HL-60/S4 (cell line): ENCODE measurements around the gene SMIM36.
"Not testable (repeated sequence)": the region's sequence is repeated elsewhere in the genome, so short reads cannot be mapped to it uniquely, and the experiment has no call there.

Experiments used
- in situ Hi-C: fragments of 300-500 bp; cut with MboI; formaldehyde crosslinking; loops from 2 replicates; pipeline ENCODE4 v1.14.3; 2022; ENCODE audit warnings: low sequenced_read_pairs

Gene SMIM36

DNA sequence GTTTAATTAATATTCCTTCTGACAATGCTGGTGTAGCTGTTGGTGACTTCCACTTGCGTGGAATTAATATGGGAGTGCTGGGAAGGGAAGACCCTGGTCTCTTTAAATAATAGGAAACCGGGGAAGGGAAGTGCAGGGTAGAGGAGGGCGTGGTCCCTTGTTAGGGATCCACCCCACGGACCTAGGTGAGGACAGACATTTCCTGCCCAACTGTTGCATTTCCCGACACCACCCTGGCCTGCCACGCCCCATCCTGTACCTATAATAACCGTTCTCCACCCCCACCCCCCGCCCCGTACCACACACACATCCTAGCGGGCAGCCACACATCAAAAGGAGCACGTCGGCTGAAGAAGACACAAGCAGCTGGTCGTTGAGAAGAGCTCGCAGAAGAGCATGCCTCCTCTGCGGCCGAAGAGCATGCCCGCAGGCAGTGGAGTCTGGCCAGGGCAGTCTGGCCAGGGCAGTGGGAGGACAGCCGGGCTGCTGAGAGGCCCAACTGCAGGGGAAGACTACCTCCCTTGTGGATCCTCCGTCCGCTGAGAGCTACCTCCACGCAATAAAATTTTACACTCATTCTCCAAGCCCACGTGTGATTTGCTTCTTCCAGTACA lies 52.9 kb downstream of the SMIM36 start:
- in situ Hi-C loops: no loop called here

DNA sequence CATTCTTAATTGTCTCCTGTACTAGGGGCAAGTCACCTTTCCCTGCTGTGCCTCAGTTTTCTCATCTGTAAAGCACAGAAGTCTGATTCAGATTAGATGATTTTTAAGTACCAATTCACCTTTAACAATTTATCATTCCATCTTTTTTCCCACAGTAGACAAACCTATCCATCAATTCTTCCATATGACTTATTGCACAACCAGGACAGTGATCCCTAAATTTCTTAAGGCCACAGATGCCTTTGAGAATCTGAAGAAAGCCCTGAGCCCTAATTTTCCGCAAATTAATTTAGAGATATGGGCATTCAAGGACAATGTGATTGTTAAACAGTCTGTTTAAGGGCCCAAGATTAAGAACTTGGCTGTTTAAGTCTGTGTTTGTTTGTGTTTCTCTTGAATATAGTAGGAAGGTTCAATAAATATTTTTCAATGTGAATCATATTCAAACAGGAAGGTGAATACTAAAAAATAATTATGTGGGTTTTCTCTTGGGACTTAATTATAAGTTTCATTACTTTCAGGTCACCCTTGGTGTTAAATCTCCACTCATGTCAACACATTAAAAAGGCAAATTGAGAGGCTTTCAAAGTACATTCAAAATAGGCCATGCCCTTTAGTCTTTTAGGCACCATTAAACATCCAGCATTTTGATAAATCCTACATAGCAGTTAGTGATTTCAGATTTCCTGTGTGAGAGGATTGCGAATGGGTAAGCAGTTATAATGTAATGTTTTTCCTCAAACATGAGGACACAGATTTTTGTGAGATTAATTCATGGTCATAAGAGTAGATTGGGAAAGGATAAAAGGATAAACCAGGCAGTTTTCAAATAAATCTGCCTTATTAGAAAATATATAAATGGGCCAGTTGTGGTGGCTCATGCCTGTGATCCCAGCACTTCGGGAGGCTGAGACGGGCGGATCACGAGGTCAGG lies 54.7 kb downstream of the SMIM36 start:
- in situ Hi-C loops: no loop called here

DNA sequence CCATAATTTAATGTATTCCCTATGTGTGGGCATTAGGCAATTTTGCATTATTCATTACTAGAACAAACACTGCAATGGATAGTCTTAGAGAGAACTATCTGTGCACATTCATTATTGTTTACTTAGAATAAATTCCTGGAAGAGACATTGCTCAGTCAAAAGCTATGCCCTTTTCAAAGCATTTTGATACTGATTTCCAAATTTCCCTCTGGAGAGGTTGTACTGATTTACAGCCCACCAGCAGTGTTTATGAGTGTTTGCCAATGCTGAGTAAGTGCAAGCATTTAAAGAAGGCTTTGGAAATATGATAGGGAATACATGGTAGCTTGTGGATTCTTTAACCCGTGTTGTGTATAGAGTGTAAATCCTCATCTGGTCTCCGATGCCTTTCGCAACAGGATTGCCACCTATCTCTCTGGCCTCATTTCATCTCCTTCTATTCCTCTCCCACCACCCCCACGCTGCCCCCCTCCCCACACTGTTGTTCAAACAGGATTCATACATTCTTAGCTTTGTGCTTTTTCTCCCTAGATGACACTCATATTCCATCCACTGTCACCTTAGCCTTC lies 56.3 kb downstream of the SMIM36 start:
- in situ Hi-C loops: no loop called here

DNA sequence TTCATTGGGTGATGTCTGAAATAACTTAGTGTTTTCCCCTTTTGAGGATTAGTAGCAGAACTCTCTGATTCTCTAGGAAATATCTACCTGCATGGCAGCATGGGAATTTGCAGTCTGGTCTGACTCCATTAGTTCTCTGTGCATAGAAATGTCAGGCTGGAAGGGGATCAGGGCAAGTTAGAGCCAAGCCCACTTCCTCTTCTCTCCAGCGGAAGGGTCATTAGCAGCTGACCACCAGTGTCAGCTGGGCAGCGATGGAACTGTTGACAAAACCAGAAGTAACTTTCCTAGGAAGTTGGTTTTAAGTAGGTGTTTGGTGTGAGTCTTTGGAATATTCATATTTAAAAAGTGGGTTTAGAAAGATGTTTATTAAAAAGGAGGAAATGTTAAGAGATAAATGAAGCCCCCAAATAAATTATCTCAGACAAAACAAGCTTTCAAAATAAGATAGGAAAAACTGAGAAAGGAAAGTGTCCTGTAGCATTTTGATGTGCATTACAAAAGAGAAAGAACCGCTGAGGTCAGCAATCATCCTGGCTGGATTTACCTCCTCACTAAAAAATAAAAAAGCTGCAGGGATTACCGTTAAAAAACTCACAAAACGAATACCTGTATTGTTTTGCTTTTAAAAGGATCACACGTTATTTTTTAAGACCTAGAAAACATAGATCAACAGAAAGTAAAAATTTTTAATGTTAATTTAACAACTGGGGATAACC lies 57.3 kb downstream of the SMIM36 start:
- in situ Hi-C loops: no loop called here

DNA sequence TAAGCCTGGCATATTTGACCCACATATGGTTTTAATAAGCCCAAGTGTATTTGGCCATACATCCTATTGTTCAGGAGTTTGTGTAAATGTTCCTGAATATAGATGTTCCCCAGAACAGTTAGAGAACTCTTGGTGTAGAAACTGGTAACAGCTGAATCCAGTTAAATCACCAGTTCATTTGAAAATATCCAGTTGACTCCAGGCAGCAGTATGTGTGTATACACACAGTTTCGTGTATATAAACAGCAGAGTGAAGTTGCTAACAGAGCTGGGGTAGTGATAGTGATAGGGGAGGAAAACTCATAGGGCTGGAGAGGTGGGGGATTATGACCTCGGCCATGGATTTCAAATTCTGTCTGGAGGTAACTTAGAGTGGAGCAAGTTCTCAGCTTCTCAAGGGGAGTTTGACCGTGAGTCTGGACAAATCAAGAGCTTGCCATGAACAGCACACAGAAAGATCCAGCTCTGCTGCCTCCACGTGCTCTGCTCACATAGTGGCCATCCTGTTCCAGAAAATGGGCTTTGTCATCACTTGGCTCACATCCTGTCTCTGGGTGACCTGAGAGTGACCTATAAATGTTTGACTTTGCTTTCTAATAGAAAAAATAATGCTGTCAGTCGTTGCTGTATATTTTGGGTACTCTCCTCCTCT lies 59.0 kb downstream of the SMIM36 start:
- in situ Hi-C loops: no loop called here

DNA sequence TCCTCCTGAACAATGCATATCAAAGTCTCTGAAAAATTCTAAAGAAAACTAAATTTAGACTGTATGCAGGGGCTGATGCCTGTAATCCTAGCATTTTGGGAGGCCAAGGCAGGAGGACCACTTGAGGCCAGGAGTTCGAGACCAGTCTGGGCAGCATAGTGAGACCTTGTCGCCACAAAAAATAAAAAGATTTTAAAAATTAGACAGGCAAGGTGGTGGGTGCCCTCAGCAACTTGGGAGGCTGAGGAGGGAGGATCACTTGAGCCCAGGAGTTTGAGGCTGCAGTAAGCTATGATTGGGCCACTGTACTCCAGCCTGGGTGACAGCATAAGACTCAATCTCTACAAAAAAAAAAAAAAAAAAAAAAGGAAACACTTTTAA lies 59.5 kb downstream of the SMIM36 start:
- in situ Hi-C loops: no loop called here

DNA sequence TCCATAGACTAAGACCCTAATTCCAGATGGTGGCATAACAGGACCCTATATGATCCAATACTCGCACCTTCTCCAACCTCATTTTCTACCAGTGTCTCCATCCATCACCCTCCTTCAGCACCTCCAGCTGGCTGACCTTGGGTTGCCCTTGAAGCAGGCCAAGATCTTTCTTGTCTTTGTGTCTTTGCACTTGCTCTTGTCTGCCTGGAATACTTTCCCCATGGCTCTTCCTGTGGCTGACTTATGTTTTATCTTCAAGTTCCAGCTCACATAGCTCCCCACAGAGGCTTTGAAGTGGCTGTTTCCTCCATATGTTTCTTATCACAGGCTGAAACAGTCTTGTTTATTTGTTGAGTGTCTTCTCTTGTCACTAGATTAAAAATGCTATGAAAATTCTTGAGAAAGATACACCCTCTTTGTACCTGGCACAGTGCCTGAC lies 60.0 kb downstream of the SMIM36 start:
- in situ Hi-C loops: no loop called here

DNA sequence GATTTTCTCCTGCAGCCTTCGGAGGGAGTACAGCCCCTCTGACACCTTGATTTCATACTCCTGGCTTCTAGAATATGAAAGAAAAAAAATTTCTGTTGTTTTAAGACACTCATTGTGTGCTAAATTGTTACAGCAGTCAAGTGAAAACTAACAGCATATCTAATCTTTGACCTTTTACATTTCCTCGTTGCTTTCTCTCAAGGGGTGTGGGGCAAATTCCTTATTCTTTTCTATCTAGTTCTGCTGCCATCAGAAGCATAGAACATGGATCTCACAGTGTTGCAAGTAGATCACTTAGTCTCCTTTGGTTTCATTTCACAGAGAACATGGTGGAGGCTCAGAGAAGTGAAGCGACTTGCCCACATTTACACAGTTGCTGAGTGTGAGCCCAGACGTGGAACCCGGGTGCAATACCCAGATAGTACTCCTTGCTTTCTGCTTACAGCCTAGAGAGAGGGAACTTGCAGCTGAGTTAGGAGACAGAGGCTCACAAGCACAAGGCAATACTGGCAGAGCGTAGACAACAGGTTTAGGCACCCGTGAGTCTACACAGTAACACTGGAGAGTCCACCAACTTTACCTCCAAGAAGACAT lies 60.9 kb downstream of the SMIM36 start:
- in situ Hi-C loops: no loop called here

DNA sequence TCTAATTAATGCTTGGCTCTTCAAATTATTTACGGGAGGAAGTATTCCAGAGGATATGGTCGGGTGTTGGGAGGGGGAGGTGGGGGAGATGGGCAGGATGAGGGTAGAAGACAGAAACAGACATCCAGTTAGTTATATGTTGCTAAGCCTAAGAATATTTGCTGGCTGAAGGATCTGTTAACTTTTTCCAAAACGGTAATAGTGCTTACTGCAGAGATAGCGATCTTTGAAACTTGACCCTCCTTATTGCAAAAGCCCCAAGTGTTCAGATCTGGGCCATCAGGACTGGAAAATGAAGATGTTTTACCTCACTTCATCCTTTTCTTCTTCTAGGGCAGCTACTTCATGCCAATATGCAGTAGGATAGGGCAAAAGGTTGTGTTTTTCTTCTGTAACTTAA lies 62.6 kb downstream of the SMIM36 start:
- in situ Hi-C loops: no loop called here

DNA sequence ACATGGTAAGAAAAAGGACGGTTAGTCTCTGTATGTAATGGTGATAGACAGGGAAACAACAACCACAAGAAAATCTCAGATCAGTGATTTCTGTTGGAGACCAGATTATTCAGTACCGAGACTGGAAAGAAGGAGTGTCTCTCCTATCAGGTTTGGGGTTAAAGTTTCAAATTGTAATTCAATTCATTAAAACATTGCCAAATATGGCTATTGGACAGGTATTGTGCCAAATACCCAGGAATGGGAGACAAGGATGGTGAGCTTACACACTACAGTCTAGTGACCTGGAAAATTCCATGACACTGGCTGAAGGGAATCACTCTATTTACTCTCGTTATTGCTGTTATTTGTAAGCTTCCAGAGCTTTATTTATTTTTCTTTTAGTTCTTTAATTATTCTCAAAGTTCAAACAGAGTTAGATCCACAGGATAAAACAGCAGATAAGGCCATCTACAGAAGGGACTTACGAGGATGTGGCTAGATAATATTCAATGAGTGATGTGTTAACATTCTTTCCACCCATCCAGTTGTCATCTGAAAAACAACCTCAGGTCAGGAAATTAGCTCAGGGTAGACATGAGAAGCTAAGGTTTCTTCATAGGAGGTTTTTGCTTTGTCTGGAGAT lies 64.6 kb downstream of the SMIM36 start:
- in situ Hi-C loops: no loop called here

DNA sequence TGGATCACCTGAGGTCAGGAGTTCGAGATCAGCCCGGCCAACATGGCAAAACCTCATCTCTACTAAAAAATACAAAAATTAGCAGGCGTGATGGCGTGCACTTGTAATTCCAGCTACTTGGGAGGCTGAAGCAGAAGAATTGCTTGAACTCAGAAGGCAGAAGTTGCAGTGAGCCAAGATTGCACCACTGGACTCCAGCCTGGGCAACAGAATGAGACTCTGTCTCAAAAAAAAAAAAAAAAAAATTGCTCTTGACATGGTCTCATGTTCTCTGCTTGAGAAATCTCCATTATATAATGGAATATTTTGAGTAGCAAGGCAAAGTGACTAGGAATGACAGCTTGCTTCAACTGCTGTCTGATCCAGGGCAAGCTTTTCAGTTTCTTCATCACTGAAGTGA lies 65.2 kb downstream of the SMIM36 start:
- in situ Hi-C loops: not testable (repeated sequence)

DNA sequence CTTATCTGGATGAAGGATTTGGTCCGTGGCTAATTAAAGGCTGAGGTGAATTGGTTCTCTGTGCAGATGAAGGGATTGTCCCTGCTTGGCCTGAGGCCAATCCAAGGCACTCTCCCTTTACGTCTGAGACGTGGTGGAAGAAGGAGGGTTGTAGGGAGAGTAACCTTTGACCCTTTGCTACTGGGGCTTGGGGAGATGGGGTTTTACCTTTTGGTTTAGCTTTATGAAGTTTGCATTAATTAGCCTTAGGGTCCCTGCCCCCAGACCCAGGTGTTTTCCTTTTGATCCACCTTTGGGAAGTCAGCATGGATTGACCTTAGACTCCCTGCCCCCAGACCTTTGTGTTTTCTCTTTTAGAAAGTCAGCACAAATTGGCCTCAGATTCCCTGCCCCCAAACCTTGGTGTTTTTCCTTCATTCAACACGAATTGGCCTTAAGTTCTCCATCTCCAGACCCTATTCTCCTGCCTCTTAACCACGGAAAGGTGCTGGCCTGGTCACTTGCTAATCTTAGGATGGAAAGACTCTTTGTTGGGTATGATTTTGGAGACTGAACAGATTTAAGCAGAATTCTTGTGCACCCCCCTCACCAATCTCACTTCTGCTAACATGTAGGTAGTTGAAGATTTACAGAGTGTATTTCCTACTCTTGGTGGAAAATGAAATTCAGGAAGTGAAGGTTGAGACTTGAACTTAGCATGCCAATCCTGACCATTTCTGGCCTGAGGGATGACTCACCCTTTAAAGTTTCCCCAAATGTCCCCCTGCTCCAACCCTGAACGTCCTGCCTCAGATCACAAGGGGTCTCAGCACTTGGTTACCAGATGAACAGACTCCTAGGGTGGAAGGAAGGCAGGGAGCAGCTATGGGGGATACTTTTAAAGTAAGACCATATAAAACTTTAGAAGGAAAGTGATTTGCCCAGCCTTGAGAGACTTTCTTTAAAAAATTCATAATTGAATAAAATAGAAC lies 66.5 kb downstream of the SMIM36 start:
- in situ Hi-C loops: no loop called here

DNA sequence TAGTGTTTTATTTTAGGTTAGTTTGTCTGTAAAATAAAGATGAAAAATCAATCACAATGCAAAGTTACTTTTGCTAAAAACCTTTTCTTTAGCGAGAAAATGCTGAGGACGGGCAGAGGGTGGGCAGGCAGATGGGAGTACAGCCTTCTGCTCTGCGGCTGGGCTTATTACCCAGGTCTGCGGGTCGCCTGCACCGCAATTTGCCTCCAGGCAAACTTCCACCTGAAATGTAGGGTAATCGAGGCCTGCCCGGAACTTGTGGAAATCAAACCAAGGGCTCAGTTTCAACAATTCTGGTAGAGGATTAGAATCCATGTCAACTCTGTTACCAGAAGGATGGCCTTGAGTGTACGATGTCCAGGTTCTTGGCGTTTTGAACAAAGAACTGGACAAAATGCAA lies 67.3 kb downstream of the SMIM36 start:
- in situ Hi-C loops: no loop called here

DNA sequence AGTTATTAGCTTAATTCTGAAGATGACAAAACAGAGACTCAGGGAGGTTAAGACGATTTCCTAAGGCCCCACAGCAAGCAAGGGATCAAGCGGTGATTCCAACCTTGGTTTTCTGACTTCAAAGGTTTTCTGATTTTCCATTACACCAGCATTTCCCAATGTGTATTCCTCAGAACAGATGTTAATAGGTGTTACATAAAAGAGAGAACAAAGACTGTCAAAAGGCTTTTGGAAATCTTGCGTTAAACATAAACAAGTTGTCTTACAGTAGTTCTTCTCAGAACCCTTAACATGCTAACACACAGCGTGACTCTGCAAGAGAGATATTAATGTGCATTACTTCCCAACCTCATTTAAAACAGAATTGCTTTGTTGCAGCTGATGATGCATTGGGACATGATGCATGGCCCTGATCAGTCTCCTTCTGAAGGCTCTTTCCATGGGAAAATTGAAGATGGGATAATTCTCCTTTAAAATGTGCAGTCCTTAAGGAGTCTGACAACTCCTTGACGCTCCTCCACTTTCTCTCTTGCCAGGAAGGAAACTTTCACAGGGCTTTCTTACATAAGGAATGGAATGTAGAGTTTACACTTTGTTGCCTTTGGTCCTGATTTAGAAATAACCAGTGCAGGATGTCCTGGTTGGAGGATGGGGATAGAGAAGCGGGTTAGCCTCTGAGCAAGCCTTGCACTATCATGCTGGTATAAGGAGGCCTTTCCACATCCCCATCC lies 68.1 kb downstream of the SMIM36 start:
- in situ Hi-C loops: no loop called here

DNA sequence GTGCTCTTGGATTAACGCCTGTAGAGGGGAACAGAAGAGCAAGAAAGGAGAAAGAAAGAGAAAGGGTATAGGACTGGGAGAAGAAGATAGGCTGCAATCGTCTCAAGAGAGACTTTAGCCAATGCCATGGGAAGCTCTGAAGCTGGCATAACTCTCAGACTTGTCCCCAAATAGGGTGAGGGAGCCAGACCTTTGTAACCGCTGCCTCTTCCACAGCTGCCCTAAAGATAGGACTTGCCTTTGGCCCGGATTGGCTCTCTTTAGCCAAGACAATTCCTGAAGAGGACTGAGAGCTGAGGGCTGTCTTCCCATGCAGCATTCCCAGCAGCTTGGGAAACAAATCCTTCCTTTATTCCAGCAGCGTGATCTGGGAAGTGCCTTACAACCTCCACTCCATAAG lies 68.8 kb downstream of the SMIM36 start:
- in situ Hi-C loops: no loop called here

DNA sequence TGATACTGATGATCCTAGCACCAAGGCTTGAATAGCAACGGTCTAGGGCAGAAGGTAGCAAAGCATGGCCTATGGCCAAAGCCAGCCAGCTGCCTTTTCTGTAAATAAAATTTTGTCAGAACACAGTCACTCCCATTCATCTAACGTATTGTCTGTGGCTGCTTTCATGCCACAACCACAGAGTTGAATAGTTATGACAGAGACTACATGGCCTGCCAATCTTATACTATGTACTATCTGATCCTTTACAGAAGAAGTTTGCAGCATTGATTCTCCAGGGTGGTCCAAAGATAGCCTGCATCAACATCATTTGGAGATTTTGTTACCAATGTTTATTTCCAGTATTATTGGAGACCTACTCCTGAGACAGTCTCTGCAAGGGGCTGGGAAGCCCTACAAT lies 69.7 kb downstream of the SMIM36 start:
- in situ Hi-C loops: no loop called here

DNA sequence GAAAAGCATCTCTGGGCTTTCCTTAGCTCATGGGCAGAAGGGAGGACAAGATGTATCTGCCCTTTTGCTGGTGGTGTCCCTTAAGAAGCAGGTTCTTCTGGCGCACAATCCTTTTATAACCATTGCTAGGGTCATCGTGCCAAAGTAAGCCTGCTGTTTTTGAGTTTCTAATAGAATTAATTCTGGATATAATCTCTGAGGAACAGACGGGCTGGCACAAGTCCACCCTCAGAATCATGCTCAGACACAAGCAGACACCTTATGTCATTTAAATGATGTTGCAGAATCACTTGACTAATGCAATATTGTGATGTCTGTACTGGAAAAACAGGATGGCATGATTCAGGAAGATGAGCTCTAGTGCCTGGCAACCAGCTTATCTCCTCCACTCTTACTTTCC lies 70.9 kb downstream of the SMIM36 start:
- in situ Hi-C loops: no loop called here

DNA sequence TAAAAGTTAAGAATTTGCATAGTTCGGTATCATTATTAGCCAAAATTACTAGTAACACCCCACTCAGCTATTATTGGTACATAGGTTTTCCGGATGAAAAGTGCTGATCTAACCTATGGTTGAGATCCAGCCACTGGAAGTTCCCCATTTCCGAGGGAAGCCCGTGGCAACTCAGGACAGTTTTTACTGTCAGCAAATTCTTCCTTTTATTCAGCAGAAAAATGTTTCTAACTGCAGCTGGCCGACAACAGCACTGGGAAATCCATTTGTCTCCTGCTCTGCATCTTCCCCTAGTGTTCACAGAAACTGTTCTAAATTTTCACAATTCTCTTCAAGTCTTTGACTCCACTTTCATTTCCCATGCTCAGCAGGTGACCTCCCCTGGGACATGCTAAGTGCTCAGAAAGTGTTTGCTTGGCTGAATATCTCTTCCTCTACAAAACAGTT lies 74.1 kb downstream of the SMIM36 start:
- in situ Hi-C loops: no loop called here
